ENCODE data around the gene COL18A1. TPM values are rescaled to one million over a fixed set of nuclear protein-coding genes. Genes with fewer than 3 reads are reported as not detected.
A peak's percentile ranks its signal among the peaks of the same experiment; 100 is the strongest.

COL18A1 gene
- total and polyA plus RNA-seq, 8 donors, result 38.7 to 301 (median 77.8) TPM

- Histone ChIP-seq H3K27me3 (no peaks in the 10 kb centered on the region), H3K4me1 (no peaks in the 10 kb centered on the region), H3K9me3 (no peaks in the 10 kb centered on the region), H3K27ac (no peak overlapping the region), H3K36me3 (no peaks in the 10 kb centered on the region), H3K4me3 (no peak overlapping the region)
- ATAC-seq (no peak), DNase-seq (peak in 2 of 6 donors; percentile 17 to 31), FAIRE-seq (no peak)
- intact Hi-C loops (cut with DNase I), result no loop called here
- WGBS, 2 donors, result 69 to 80% methylated on average over 13 of the region's 13 CpGs
- TF ChIP-seq, protein P1, sequence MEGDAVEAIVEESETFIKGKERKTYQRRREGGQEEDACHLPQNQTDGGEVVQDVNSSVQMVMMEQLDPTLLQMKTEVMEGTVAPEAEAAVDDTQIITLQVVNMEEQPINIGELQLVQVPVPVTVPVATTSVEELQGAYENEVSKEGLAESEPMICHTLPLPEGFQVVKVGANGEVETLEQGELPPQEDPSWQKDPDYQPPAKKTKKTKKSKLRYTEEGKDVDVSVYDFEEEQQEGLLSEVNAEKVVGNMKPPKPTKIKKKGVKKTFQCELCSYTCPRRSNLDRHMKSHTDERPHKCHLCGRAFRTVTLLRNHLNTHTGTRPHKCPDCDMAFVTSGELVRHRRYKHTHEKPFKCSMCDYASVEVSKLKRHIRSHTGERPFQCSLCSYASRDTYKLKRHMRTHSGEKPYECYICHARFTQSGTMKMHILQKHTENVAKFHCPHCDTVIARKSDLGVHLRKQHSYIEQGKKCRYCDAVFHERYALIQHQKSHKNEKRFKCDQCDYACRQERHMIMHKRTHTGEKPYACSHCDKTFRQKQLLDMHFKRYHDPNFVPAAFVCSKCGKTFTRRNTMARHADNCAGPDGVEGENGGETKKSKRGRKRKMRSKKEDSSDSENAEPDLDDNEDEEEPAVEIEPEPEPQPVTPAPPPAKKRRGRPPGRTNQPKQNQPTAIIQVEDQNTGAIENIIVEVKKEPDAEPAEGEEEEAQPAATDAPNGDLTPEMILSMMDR (IDR thresholded peaks at IDR 0.05), result no peak
Measured at GRCh38 chr21:45453308-45453950, 48.5 kb downstream of the COL18A1 start.

DNA sequence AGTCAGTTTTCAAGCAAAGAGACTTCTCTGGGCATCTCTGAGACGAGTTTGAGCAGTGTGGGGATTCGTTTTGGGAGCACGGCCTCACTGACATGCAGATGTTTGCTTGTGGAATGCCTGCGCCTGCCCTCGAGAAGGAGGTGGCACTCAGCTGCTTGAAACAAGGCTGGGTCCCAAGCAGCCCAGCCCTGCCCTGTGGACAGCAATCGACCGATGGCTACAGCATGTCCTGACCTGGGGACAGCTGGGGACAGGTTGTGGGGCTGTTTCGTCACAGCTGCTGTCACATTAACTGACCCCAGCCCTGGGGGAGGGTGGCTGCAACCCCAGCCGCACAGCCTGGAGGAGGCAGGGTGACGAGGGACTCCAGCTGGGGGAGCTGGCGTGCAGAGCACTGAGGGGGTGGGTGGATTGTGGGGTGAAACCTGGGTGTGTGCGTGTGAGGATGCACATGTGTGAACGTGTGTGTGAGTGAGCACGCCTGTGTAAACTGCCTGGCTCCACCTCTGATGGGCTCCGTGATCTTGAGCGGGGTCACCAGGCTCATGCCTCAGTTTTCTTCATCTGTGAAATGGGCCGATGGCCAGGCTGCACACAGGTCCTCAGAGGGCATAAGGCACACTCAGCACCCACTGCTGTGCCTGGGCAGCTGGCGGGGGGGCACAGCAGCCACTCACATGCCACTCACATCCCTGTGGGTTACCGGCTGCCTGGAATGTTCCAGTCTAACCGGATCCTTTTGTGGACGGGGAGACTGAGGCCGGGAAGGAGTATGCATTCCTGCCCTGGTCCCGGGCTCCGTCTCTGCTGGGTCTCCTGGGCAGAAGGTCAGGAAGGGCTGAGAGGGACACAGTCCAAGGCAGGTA lies 49.3 kb downstream of the COL18A1 start:
- intact Hi-C loops (cut with DNase I), result no loop called here
- TF ChIP-seq, protein P1 (IDR thresholded peaks at IDR 0.05), result no peak
- Histone ChIP-seq H3K9me3 (no peaks in the 10 kb centered on the region), H3K4me1 (no peaks in the 10 kb centered on the region), H3K4me3 (no peak overlapping the region), H3K27me3 (no peaks in the 10 kb centered on the region), H3K27ac (peak overlapping the region in 2 of 4 donors; percentile 26 to 38), H3K36me3 (no peaks in the 10 kb centered on the region)
- FAIRE-seq (no peak), DNase-seq (peak in 2 of 6 donors; percentile 24 to 44), ATAC-seq (no peak)
- WGBS, 2 donors, result 44 to 46% methylated on average over 24 of the region's 24 CpGs

DNA sequence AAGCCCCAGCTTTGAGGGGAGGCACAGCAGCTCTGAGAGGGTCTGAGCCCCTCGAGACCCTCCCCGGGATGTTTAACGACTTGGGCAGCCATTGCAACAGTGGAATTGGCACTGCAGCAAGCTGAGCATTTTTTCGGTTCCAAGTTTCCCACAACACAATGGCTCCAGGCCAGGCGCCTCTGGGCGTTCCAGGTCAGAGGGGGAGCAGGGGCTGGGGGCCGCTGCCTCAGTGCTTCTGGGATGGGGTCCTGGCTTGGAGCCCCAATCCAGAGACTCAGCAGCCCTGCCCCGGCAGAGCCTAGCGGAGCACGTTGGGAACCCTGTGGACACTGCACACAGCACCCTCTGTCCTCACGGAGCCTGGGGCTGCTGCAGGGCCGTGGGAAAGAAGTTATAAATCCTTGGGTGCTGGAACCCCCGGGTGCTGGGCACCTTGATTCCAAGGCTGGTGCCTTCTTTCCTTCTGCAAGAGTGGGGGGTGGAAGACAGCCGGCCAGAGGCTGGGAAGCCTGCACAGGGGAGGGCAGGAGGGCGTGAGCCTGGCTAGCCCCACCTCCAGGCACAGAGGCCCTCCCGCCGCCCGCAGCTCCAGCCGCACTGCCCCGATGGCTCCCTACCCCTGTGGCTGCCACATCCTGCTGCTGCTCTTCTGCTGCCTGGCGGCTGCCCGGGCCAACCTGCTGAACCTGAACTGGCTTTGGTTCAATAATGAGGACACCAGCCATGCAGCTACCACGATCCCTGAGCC lies 50.1 kb downstream of the COL18A1 start:
- no peaks in the 10 kb centered on the region for H3K27me3 ChIP-seq
- intact Hi-C loops (cut with DNase I), result no loop called here
- FAIRE-seq (no peak), DNase-seq (peak in 4 of 6 donors; percentile 35 to 84 (median 52)), ATAC-seq (peak; percentile 73 to 89 (median 80))
- no peak overlapping the region for H3K4me3 ChIP-seq
- no peaks in the 10 kb centered on the region for H3K9me3 ChIP-seq
- no peaks in the 10 kb centered on the region for H3K4me1 ChIP-seq
- no peaks in the 10 kb centered on the region for H3K36me3 ChIP-seq
- peak overlapping the region; percentile 13 to 38 (median 31) for H3K27ac ChIP-seq
- TF ChIP-seq, protein P1 (IDR thresholded peaks at IDR 0.05), result no peak
- 15 to 16% methylated on average over 22 to 23 of the region's 23 CpGs for WGBS, 2 donors

DNA sequence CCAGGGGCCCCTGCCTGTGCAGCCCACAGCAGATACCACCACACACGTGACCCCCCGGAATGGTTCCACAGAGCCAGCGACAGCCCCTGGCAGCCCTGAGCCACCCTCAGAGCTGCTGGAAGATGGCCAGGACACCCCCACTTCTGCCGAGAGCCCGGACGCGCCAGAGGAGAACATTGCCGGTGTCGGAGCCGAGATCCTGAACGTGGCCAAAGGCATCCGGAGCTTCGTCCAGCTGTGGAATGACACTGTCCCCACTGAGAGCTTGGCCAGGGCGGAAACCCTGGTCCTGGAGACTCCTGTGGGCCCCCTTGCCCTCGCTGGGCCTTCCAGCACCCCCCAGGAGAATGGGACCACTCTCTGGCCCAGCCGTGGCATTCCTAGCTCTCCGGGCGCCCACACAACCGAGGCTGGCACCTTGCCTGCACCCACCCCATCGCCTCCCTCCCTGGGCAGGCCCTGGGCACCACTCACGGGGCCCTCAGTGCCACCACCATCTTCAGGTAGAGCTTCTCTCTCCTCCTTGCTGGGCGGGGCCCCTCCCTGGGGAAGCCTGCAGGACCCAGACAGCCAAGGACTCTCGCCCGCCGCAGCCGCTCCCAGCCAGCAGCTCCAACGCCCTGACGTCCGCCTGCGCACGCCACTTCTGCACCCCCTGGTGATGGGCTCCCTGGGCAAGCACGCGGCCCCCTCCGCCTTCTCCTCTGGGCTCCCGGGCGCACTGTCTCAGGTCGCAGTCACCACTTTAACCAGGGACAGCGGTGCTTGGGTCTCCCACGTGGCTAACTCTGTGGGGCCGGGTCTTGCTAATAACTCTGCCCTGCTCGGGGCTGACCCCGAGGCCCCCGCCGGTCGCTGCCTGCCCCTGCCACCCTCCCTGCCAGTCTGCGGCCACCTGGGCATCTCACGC lies 51.0 kb downstream of the COL18A1 start:
- peak overlapping the region in 3 of 4 donors; percentile 9 to 36 (median 13) for H3K27ac ChIP-seq
- ATAC-seq (no peak), DNase-seq (peak in 2 of 6 donors; percentile 54 to 74), FAIRE-seq (no peak)
- H3K4me1 ChIP-seq, result no peaks in the 10 kb centered on the region
- 56 to 69% methylated on average over 45 to 47 of the region's 47 CpGs for WGBS, 2 donors
- no peaks in the 10 kb centered on the region for H3K9me3 ChIP-seq
- TF ChIP-seq, protein P1 (IDR thresholded peaks at IDR 0.05), result no peak
- H3K4me3 ChIP-seq, result no peak overlapping the region
- intact Hi-C loops (cut with DNase I), result no loop called here
- no peaks in the 10 kb centered on the region for H3K27me3 ChIP-seq
- no peaks in the 10 kb centered on the region for H3K36me3 ChIP-seq
